ENCODE data around the gene NCAM1. TPM values are rescaled to one million over a fixed set of nuclear protein-coding genes. Genes with fewer than 3 reads are reported as not detected.

The NCAM1 gene
- total RNA-seq, 2 experiments from 2014 or later = 0.48 to 0.78 TPM

GRCh38 chr11:112975493-112975892 is 14.3 kb downstream of the NCAM1 start:
- Mint-ChIP-seq H3K4me3 (no peak overlapping the region), H3K36me3 (ENCODE audit: low read depth) (no peaks in the 10 kb centered on the region), H3K27me3 (peaks cover 7% of the 10 kb centered on the region), H3K4me1 (no peaks in the 10 kb centered on the region), H3K27ac (no peak overlapping the region), H3K9me3 (no peaks in the 10 kb centered on the region)
- CTCF ChIA-PET = no interaction called here
- no peak for DNase-seq
- POLR2A ChIA-PET = no interaction called here

GRCh38 chr11:112977755-112978154 is 16.5 kb downstream of the NCAM1 start:
- no peaks in the 10 kb centered on the region for H3K36me3 Mint-ChIP-seq (ENCODE audit: low read depth)
- H3K9me3 Mint-ChIP-seq = no peaks in the 10 kb centered on the region
- H3K4me1 Mint-ChIP-seq = no peaks in the 10 kb centered on the region
- H3K4me3 Mint-ChIP-seq = no peak overlapping the region
- no peak overlapping the region for H3K27ac Mint-ChIP-seq
- no peak for DNase-seq
- POLR2A ChIA-PET = no interaction called here
- CTCF ChIA-PET = no interaction called here
- H3K27me3 Mint-ChIP-seq = peaks cover 13% of the 10 kb centered on the region

GRCh38 chr11:112983887-112984286 is 22.7 kb downstream of the NCAM1 start:
- Mint-ChIP-seq H3K36me3 (ENCODE audit: low read depth) (no peaks in the 10 kb centered on the region), H3K4me3 (no peak overlapping the region), H3K9me3 (peaks cover 2% of the 10 kb centered on the region), H3K27ac (no peak overlapping the region), H3K27me3 (peaks cover 8% of the 10 kb centered on the region), H3K4me1 (no peaks in the 10 kb centered on the region)
- ChIA-PET POLR2A (no interaction called here), CTCF (no interaction called here)
- DNase-seq = no peak

GRCh38 chr11:112989198-112989597 is 28.0 kb downstream of the NCAM1 start:
- Mint-ChIP-seq H3K27me3 (no peaks in the 10 kb centered on the region), H3K4me3 (no peak overlapping the region)

GRCh38 chr11:112993808-112994207 is 32.6 kb downstream of the NCAM1 start:
- ChIA-PET CTCF (no interaction called here), POLR2A (no interaction called here)
- Mint-ChIP-seq H3K36me3 (ENCODE audit: low read depth) (no peaks in the 10 kb centered on the region), H3K4me3 (no peak overlapping the region), H3K27ac (no peak overlapping the region), H3K4me1 (no peaks in the 10 kb centered on the region), H3K27me3 (peaks cover 2% of the 10 kb centered on the region), H3K9me3 (peaks cover 5% of the 10 kb centered on the region)
- no peak for DNase-seq

More at GRCh38 chr11:112989198-112989597, 28.0 kb downstream of the NCAM1 start:
- ChIA-PET POLR2A (no interaction called here), CTCF (no interaction called here)
- Mint-ChIP-seq H3K36me3 (ENCODE audit: low read depth) (no peaks in the 10 kb centered on the region), H3K4me1 (no peaks in the 10 kb centered on the region), H3K27ac (no peak overlapping the region), H3K9me3 (peaks cover 7% of the 10 kb centered on the region)
- DNase-seq = no peak

GRCh38 chr11:112995423-112996090 is 34.3 kb downstream of the NCAM1 start:
- no peak for DNase-seq
- Mint-ChIP-seq H3K27me3 (peaks cover 2% of the 10 kb centered on the region), H3K4me1 (no peaks in the 10 kb centered on the region), H3K36me3 (ENCODE audit: low read depth) (no peaks in the 10 kb centered on the region), H3K4me3 (no peak overlapping the region), H3K9me3 (no peaks in the 10 kb centered on the region), H3K27ac (no peak overlapping the region)
- POLR2A ChIA-PET = no interaction called here
- CTCF ChIA-PET = no interaction called here

- CTCF ChIA-PET = no interaction called here
- Mint-ChIP-seq H3K4me3 (no peak overlapping the region), H3K36me3 (ENCODE audit: low read depth) (no peaks in the 10 kb centered on the region), H3K27me3 (peaks cover 2% of the 10 kb centered on the region), H3K4me1 (no peaks in the 10 kb centered on the region), H3K27ac (no peak overlapping the region), H3K9me3 (no peaks in the 10 kb centered on the region)
- POLR2A ChIA-PET = no interaction called here
- no peak for DNase-seq
Measured at GRCh38 chr11:112996994-112997393, 35.8 kb downstream of the NCAM1 start.

GRCh38 chr11:112997857-112998466 is 36.7 kb downstream of the NCAM1 start:
- no peak for DNase-seq
- ChIA-PET POLR2A (no interaction called here), CTCF (no interaction called here)
- H3K27ac Mint-ChIP-seq = no peak overlapping the region
- peaks cover 2% of the 10 kb centered on the region for H3K27me3 Mint-ChIP-seq
- no peaks in the 10 kb centered on the region for H3K9me3 Mint-ChIP-seq
- no peaks in the 10 kb centered on the region for H3K36me3 Mint-ChIP-seq (ENCODE audit: low read depth)
- H3K4me3 Mint-ChIP-seq = no peak overlapping the region
- no peaks in the 10 kb centered on the region for H3K4me1 Mint-ChIP-seq

GRCh38 chr11:112999520-112999919 is 38.3 kb downstream of the NCAM1 start:
- DNase-seq = no peak
- no peaks in the 10 kb centered on the region for H3K4me1 Mint-ChIP-seq
- ChIA-PET CTCF (no interaction called here), POLR2A (no interaction called here)
- no peaks in the 10 kb centered on the region for H3K9me3 Mint-ChIP-seq
- no peaks in the 10 kb centered on the region for H3K36me3 Mint-ChIP-seq (ENCODE audit: low read depth)
- H3K4me3 Mint-ChIP-seq = no peak overlapping the region
- H3K27me3 Mint-ChIP-seq = peaks cover 2% of the 10 kb centered on the region
- no peak overlapping the region for H3K27ac Mint-ChIP-seq

GRCh38 chr11:113001709-113002108 is 40.5 kb downstream of the NCAM1 start:
- POLR2A ChIA-PET = no interaction called here
- CTCF ChIA-PET = no interaction called here
- no peaks in the 10 kb centered on the region for H3K4me1 Mint-ChIP-seq
- no peaks in the 10 kb centered on the region for H3K9me3 Mint-ChIP-seq
- no peaks in the 10 kb centered on the region for H3K27me3 Mint-ChIP-seq
- DNase-seq = no peak
- H3K27ac Mint-ChIP-seq = no peak overlapping the region
- H3K4me3 Mint-ChIP-seq = no peak overlapping the region
- H3K36me3 Mint-ChIP-seq (ENCODE audit: low read depth) = no peaks in the 10 kb centered on the region

- POLR2A ChIA-PET = no interaction called here
- no peaks in the 10 kb centered on the region for H3K4me1 Mint-ChIP-seq
Measured at GRCh38 chr11:113006896-113007445, 45.8 kb downstream of the NCAM1 start.

GRCh38 chr11:113014262-113015097 is 53.3 kb downstream of the NCAM1 start:
- Mint-ChIP-seq H3K9me3 (no peaks in the 10 kb centered on the region), H3K36me3 (ENCODE audit: low read depth) (no peaks in the 10 kb centered on the region), H3K27ac (no peak overlapping the region), H3K27me3 (peaks cover 1% of the 10 kb centered on the region), H3K4me3 (no peak overlapping the region), H3K4me1 (no peaks in the 10 kb centered on the region)
- ChIA-PET POLR2A (no interaction called here), CTCF (no interaction called here)
- no peak for DNase-seq

More at GRCh38 chr11:113006896-113007445, 45.8 kb downstream of the NCAM1 start:
- H3K27me3 Mint-ChIP-seq = no peaks in the 10 kb centered on the region
- no peak overlapping the region for H3K4me3 Mint-ChIP-seq
- no peak overlapping the region for H3K27ac Mint-ChIP-seq
- CTCF ChIA-PET = no interaction called here
- no peaks in the 10 kb centered on the region for H3K9me3 Mint-ChIP-seq
- no peak for DNase-seq
- H3K36me3 Mint-ChIP-seq (ENCODE audit: low read depth) = no peaks in the 10 kb centered on the region

GRCh38 chr11:113015098-113015455 is 53.9 kb downstream of the NCAM1 start:
- H3K9me3 Mint-ChIP-seq = no peaks in the 10 kb centered on the region
- POLR2A ChIA-PET = no interaction called here

More at GRCh38 chr11:113015098-113015455, 53.9 kb downstream of the NCAM1 start:
- CTCF ChIA-PET = no interaction called here
- DNase-seq = no peak
- H3K27me3 Mint-ChIP-seq = peaks cover 1% of the 10 kb centered on the region
- H3K27ac Mint-ChIP-seq = no peak overlapping the region
- H3K36me3 Mint-ChIP-seq (ENCODE audit: low read depth) = no peaks in the 10 kb centered on the region
- no peaks in the 10 kb centered on the region for H3K4me1 Mint-ChIP-seq
- H3K4me3 Mint-ChIP-seq = no peak overlapping the region
